Measurements from ENCODE around the gene EXOSC5. TPM values are rescaled to one million over a fixed set of nuclear protein-coding genes. Genes with fewer than 3 reads are reported as not detected.

EXOSC5 gene
- total RNA-seq, 2 donors from 2014 or later, result 15.7 to 23.6 TPM

GRCh38 chr19:41364524-41365391 is 32.4 kb downstream of the EXOSC5 start:
- peak overlapping the region; percentile 98 for H3K27ac ChIP-seq (ENCODE audit: low read depth, low read length)
- H3K27me3 Mint-ChIP-seq (ENCODE audit: insufficient read depth), result no peaks in the 10 kb centered on the region
- TF ChIP-seq CTCF (conservative IDR thresholded peaks at IDR 0.05), result no peak
- WGBS, 2 experiments (ENCODE audit: insufficient coverage in 1 of 2, insufficient read length in 1 of 2), result 81 to 90% methylated on average over 11 to 14 of the region's 14 CpGs
- H3K9ac ChIP-seq (ENCODE audit: extremely low read depth, low read length, poor library complexity, severe bottlenecking), result peak overlapping the region; percentile 96
- no peaks in the 10 kb centered on the region for H3K4me1 Mint-ChIP-seq
- no peaks in the 10 kb centered on the region for H3K36me3 ChIP-seq (ENCODE audit: control insufficient read depth, insufficient read depth, low read length)
- no peaks in the 10 kb centered on the region for H3K9me3 Mint-ChIP-seq
- peak overlapping the region; percentile 74 for H3K4me3 Mint-ChIP-seq
- DNase-seq, result no peak
- H3K27ac Mint-ChIP-seq, result peak overlapping the region; percentile 98
- peak overlapping the region; percentile 90 for H3K4me3 ChIP-seq (ENCODE audit: low read length)
- no peaks in the 10 kb centered on the region for H3K4me1 ChIP-seq (ENCODE audit: control insufficient read depth, insufficient read depth, low read length)
- H3K9me3 ChIP-seq (ENCODE audit: control insufficient read depth, low read length), result no peaks in the 10 kb centered on the region
- H3K36me3 Mint-ChIP-seq (ENCODE audit: low read depth), result peaks cover 6% of the 10 kb centered on the region
- no peaks in the 10 kb centered on the region for H3K27me3 ChIP-seq (ENCODE audit: control insufficient read depth, insufficient read depth, low read length, poor library complexity, severe bottlenecking)

DNA sequence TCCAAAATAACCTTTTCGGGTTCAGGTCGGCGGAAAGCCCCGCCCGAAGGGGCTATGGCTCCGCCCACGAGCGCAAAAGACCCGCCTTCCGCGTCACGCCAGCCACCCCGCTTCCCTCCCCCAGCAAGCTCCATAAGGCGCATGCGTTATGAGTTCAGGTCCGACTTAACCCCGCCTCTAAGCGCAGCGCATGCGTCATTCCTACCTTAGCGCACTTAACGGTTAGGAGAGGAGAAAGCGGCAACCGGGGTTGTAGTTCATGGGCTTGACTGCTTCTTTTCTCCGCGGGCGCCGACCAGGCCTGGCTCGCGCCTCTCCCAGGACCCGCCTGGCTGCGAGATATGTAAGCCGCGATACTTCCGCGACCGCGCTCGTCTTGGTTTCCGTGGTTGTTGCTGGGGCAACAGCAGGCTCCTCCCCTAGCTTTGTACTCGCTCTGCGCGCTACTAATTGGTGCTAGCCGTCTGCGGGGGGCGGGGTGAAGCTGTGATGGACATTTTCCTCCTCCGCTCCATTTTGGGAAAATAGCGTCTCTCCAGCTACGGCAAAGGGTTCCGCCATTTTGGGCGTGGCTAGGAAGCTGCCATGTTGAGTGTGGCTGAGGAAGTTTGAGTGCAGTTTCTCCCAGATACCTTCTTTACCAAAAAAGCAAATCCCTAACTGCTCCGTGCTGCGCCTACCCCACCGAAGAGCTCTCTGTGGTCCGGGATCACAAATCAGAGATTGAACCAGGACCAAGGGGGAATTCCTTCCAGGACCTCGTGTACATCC is 33.2 kb downstream of the EXOSC5 start, which contains the start of gene B9D2:
Gene B9D2 (minus strand): TSS at position 397 of the 771 bp plus-strand sequence. CDS start 630 bp downstream, outside the sequence.
- peak within 1 kb of the TSS; percentile 96 for H3K9ac ChIP-seq (ENCODE audit: extremely low read depth, low read length, poor library complexity, severe bottlenecking)
- 0% methylated on average over 34 to 56 of the region's 56 CpGs for WGBS, 2 experiments (ENCODE audit: insufficient coverage in 1 of 2, insufficient read length in 1 of 2)
- no peaks in the 10 kb centered on the region for H3K4me1 ChIP-seq (ENCODE audit: control insufficient read depth, insufficient read depth, low read length)
- peak within 1 kb of the TSS; percentile 90 for H3K4me3 ChIP-seq (ENCODE audit: low read length)
- peak within 1 kb of the TSS; percentile 74 for H3K4me3 Mint-ChIP-seq
- no peaks in the 10 kb centered on the region for H3K36me3 ChIP-seq (ENCODE audit: control insufficient read depth, insufficient read depth, low read length)
- no peaks in the 10 kb centered on the region for H3K4me1 Mint-ChIP-seq
- H3K27ac Mint-ChIP-seq, result peak within 1 kb of the TSS; percentile 98
- peak within 1 kb of the TSS; percentile 98 for H3K27ac ChIP-seq (ENCODE audit: low read depth, low read length)
- no peak for TF ChIP-seq CTCF (conservative IDR thresholded peaks at IDR 0.05)
- H3K27me3 ChIP-seq (ENCODE audit: control insufficient read depth, insufficient read depth, low read length, poor library complexity, severe bottlenecking), result no peaks in the 10 kb centered on the region
- no peaks in the 10 kb centered on the region for H3K27me3 Mint-ChIP-seq (ENCODE audit: insufficient read depth)
- peak; percentile 99 for DNase-seq
- H3K9me3 Mint-ChIP-seq, result no peaks in the 10 kb centered on the region
- peaks cover 5% of the 10 kb centered on the region for H3K36me3 Mint-ChIP-seq (ENCODE audit: low read depth)
- no peaks in the 10 kb centered on the region for H3K9me3 ChIP-seq (ENCODE audit: control insufficient read depth, low read length)

DNA sequence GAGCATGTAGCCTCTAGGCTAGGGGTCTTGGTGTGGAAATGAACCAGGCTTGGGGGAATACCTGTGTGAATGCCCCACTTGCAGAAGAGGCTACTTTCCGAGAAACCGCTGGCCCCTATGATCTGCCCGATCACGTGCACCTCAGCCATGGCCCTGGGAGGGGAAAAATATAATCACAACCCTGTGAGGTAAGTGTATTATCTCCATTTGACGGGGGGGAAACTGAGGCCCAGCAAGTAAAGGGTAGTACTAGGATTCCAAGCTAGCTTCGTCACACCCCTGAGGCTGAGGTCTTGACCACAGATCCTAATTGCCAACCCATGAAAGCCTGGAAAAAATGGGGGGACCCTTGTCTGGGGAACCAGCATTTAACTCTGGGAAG is 33.8 kb downstream of the EXOSC5 start:
- H3K36me3 Mint-ChIP-seq (ENCODE audit: low read depth), result peaks cover 5% of the 10 kb centered on the region
- no peaks in the 10 kb centered on the region for H3K4me1 Mint-ChIP-seq
- no peak for TF ChIP-seq CTCF (conservative IDR thresholded peaks at IDR 0.05)
- no peak for DNase-seq
- no peaks in the 10 kb centered on the region for H3K4me1 ChIP-seq (ENCODE audit: control insufficient read depth, insufficient read depth, low read length)
- peak overlapping the region; percentile 96 for H3K9ac ChIP-seq (ENCODE audit: extremely low read depth, low read length, poor library complexity, severe bottlenecking)
- no peaks in the 10 kb centered on the region for H3K36me3 ChIP-seq (ENCODE audit: control insufficient read depth, insufficient read depth, low read length)
- H3K27me3 Mint-ChIP-seq (ENCODE audit: insufficient read depth), result no peaks in the 10 kb centered on the region
- WGBS, 2 experiments (ENCODE audit: insufficient coverage in 1 of 2, insufficient read length in 1 of 2), result 63 to 65% methylated on average over 6 of the region's 6 CpGs
- peak overlapping the region; percentile 98 for H3K27ac Mint-ChIP-seq
- peak overlapping the region; percentile 90 for H3K4me3 ChIP-seq (ENCODE audit: low read length)
- H3K27me3 ChIP-seq (ENCODE audit: control insufficient read depth, insufficient read depth, low read length, poor library complexity, severe bottlenecking), result no peaks in the 10 kb centered on the region
- H3K9me3 Mint-ChIP-seq, result no peaks in the 10 kb centered on the region
- H3K9me3 ChIP-seq (ENCODE audit: control insufficient read depth, low read length), result no peaks in the 10 kb centered on the region
- H3K4me3 Mint-ChIP-seq, result peak overlapping the region; percentile 74
- no peak overlapping the region for H3K27ac ChIP-seq (ENCODE audit: low read depth, low read length)
